GDM1 (cell line): Measurements from ENCODE around the gene FNDC5.

ENCODE experiments used
- DNase-seq: peaks from one replicate; lab custom pipeline; 2025; lab: John Stamatoyannopoulos, UW

FNDC5 gene

GRCh38 chr1:32897082-32898049 lies 26.7 kb upstream of the FNDC5 start:
- DNase-seq, result no peak

GRCh38 chr1:32896451-32896850 lies 25.7 kb upstream of the FNDC5 start:
- no peak for DNase-seq

- no peak for DNase-seq
Observed at GRCh38 chr1:32895325-32896215, 24.9 kb upstream of the FNDC5 start.

- DNase-seq, result no peak
Observed at GRCh38 chr1:32894681-32895080, 24.0 kb upstream of the FNDC5 start.

GRCh38 chr1:32894019-32894600 lies 23.4 kb upstream of the FNDC5 start:
- no peak for DNase-seq

GRCh38 chr1:32893198-32894018 lies 22.7 kb upstream of the FNDC5 start:
- no peak for DNase-seq

- no peak for DNase-seq
Observed at GRCh38 chr1:32892368-32893197, 21.9 kb upstream of the FNDC5 start.

- DNase-seq, result no peak
Observed at GRCh38 chr1:32891630-32892029, 20.9 kb upstream of the FNDC5 start.

- no peak for DNase-seq
Observed at GRCh38 chr1:32891241-32891570, 20.5 kb upstream of the FNDC5 start.

- DNase-seq, result no peak
Observed at GRCh38 chr1:32890516-32891240, 20.0 kb upstream of the FNDC5 start.

GRCh38 chr1:32889731-32890278 lies 19.1 kb upstream of the FNDC5 start:
- no peak for DNase-seq

GRCh38 chr1:32888677-32889420 lies 18.1 kb upstream of the FNDC5 start:
- no peak for DNase-seq

GRCh38 chr1:32888134-32888533 lies 17.4 kb upstream of the FNDC5 start:
- DNase-seq, result no peak

GRCh38 chr1:32887623-32888022 lies 16.9 kb upstream of the FNDC5 start:
- no peak for DNase-seq

- DNase-seq, result no peak
Observed at GRCh38 chr1:32886828-32887414, 16.2 kb upstream of the FNDC5 start.

- peak; percentile 26 for DNase-seq
Observed at GRCh38 chr1:32886004-32886827, 15.5 kb upstream of the FNDC5 start, which contains the start of gene HPCA. Gene HPCA (plus strand): TSS chr1:32886491. CDS start chr1:32888899, 2,408 bp downstream.

- DNase-seq, result no peak
Observed at GRCh38 chr1:32885676-32886003, 14.9 kb upstream of the FNDC5 start.

GRCh38 chr1:32884726-32885125 lies 14.0 kb upstream of the FNDC5 start:
- DNase-seq, result no peak
